ENCODE measurements around the gene LTBP2.

GRCh38 chr14:74456684-74457564, 155.1 kb downstream of the LTBP2 start:
- TF ChIP-seq, protein P1, sequence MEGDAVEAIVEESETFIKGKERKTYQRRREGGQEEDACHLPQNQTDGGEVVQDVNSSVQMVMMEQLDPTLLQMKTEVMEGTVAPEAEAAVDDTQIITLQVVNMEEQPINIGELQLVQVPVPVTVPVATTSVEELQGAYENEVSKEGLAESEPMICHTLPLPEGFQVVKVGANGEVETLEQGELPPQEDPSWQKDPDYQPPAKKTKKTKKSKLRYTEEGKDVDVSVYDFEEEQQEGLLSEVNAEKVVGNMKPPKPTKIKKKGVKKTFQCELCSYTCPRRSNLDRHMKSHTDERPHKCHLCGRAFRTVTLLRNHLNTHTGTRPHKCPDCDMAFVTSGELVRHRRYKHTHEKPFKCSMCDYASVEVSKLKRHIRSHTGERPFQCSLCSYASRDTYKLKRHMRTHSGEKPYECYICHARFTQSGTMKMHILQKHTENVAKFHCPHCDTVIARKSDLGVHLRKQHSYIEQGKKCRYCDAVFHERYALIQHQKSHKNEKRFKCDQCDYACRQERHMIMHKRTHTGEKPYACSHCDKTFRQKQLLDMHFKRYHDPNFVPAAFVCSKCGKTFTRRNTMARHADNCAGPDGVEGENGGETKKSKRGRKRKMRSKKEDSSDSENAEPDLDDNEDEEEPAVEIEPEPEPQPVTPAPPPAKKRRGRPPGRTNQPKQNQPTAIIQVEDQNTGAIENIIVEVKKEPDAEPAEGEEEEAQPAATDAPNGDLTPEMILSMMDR (conservative IDR thresholded peaks at IDR 0.05), result no peak
- TF ChIP-seq EZH2 (IDR thresholded peaks at IDR 0.05; ENCODE audit: low read depth), result no peak

All from PC-9 (cell line).